Endothelial cell of umbilical vein (primary cell): ENCODE measurements around the gene A1BG. TPM values are rescaled to one million over a fixed set of nuclear protein-coding genes. Genes with fewer than 3 reads are reported as not detected.
A peak's percentile ranks its signal among the peaks of the same experiment; 100 is the strongest.

Experiments
- BruUV-seq: library from RNA; stranded (reverse); fragments of 400-500 nt; replicated peaks from 2 replicates; lab custom pipeline; 2021; lab: Mats Ljungman, UMichigan
- CTCF ChIA-PET: fragments of 300-600, 350-600 bp; sonication (Branson Sonifier 250); formaldehyde crosslinking; loops from one replicate; lab custom pipeline; 2021; ENCODE audit warnings: antibody characterized with exemption, inconsistent platforms; lab: Charles Lee
- POLR2A ChIA-PET: fragments of 300-600, 350-600 bp; sonication (Branson Sonifier 250); formaldehyde crosslinking; loops from one replicate; lab custom pipeline; 2021; ENCODE audit warnings: antibody characterized with exemption, inconsistent platforms; lab: Charles Lee
- DNase-seq: peaks from one replicate; pipeline ENCODE4 v3.0.0-alpha.2; 2011; ENCODE audit warnings: low read depth, low spot score
- FAIRE-seq: peaks from 2 replicates; lab custom pipeline; 2011; peaks lifted over from hg19 to GRCh38; lab: Jason Lieb, UNC
- H2AFZ ChIP-seq: 2 replicates; pipeline ENCODE4 v1.6.0; 2012; ENCODE audit warnings: low read depth, low read length, control low read depth, inconsistent platforms
- H3K27ac ChIP-seq: 2 replicates; pipeline ENCODE4 v1.5.1; 2011; ENCODE audit warnings: low read depth, mild to moderate bottlenecking, control low read depth, low read length, moderate library complexity; ENCODE audit not compliant: insufficient read depth
- H3K27me3 ChIP-seq, 2 experiments: 2 replicates each; pipeline versions ENCODE4 v1.6.0 to v1.6.1; 2011; ENCODE audit warnings: low read length in 2 of 2, mixed read lengths in 1 of 2; ENCODE audit not compliant: control insufficient read depth in 2 of 2, insufficient read depth in 2 of 2
- H3K36me3 ChIP-seq, 2 experiments: 2 replicates in 1 of 2; 3 replicates in 1 of 2; pipeline ENCODE4 v1.5.1; 2011; ENCODE audit warnings: low read length in 2 of 2, mild to moderate bottlenecking in 1 of 2, moderate library complexity in 1 of 2; ENCODE audit not compliant: control insufficient read depth in 2 of 2, insufficient read depth in 2 of 2; ENCODE audit errors: extremely low read depth in 1 of 2
- H3K4me1 ChIP-seq: 3 replicates; pipeline ENCODE4 v1.5.1; 2011; ENCODE audit warnings: mild to moderate bottlenecking, low read length; ENCODE audit not compliant: control insufficient read depth, insufficient read depth; ENCODE audit errors: extremely low read depth
- H3K4me2 ChIP-seq: 2 replicates; pipeline ENCODE4 v1.6.1; 2011; ENCODE audit warnings: low read length, control low read depth, mixed read lengths; ENCODE audit not compliant: insufficient read depth
- H3K4me3 ChIP-seq, 3 experiments: fragments of 200-600 bp in 1 of 3; sonication (generic), shearing (Covaris generic) in 1 of 3; replicated peaks in 1 of 3; 2 replicates each; pipeline ENCODE4 v1.5.1; 2011 to 2016; ENCODE audit warnings: control low read depth in 3 of 3, low read length in 3 of 3, mild to moderate bottlenecking in 2 of 3, inconsistent platforms in 1 of 3, low read depth in 1 of 3, moderate library complexity in 1 of 3; ENCODE audit not compliant: insufficient read depth in 1 of 3
- H3K79me2 ChIP-seq: 2 replicates; pipeline ENCODE4 v1.6.0; 2012; ENCODE audit warnings: low read length, inconsistent platforms; ENCODE audit not compliant: control insufficient read depth, insufficient read depth
- H3K9ac ChIP-seq: replicated peaks from 2 replicates; pipeline ENCODE3; 2011; ENCODE audit warnings: low read length, control low read depth; ENCODE audit not compliant: insufficient read depth; ENCODE audit errors: extremely low read depth
- H3K9me1 ChIP-seq: replicated peaks from 3 replicates; pipeline ENCODE4 v1.6.0; 2011; ENCODE audit warnings: mild to moderate bottlenecking, low read length; ENCODE audit not compliant: control insufficient read depth, insufficient read depth; ENCODE audit errors: extremely low read depth
- H3K9me3 ChIP-seq: replicated peaks from 2 replicates; pipeline ENCODE4 v1.5.1; 2012; ENCODE audit warnings: low read length, inconsistent platforms; ENCODE audit not compliant: control insufficient read depth, insufficient read depth
- H4K20me1 ChIP-seq: replicated peaks from 2 replicates; pipeline ENCODE3; 2011; ENCODE audit warnings: mild to moderate bottlenecking, low read length; ENCODE audit not compliant: control insufficient read depth, insufficient read depth; ENCODE audit errors: extremely low read depth
- EZH2 ChIP-seq: IDR thresholded peaks from 2 replicates; pipeline ENCODE4 v1.6.1; 2012; ENCODE audit warnings: borderline replicate concordance, low read depth, mild to moderate bottlenecking, moderate library complexity, low read length, inconsistent platforms; ENCODE audit not compliant: severe bottlenecking
- FOS ChIP-seq: IDR thresholded peaks from 2 replicates; pipeline ENCODE4 v1.6.1; 2011; ENCODE audit warnings: mild to moderate bottlenecking, low read length, moderate library complexity, borderline replicate concordance; ENCODE audit not compliant: insufficient read depth
- JUN ChIP-seq: IDR thresholded peaks from 2 replicates; pipeline ENCODE4 v1.6.1; 2011; ENCODE audit warnings: borderline replicate concordance, low read depth; ENCODE audit not compliant: insufficient read length, insufficient read depth
- POLR2A ChIP-seq: IDR thresholded peaks from 2 replicates; pipeline ENCODE4 v1.6.1; 2012; ENCODE audit warnings: low read depth, mild to moderate bottlenecking, control low read depth, low read length
- POLR2AphosphoS5 ChIP-seq: IDR thresholded peaks from 2 replicates; pipeline ENCODE4 v1.6.1; 2012; ENCODE audit warnings: low read depth, mild to moderate bottlenecking, control low read depth, low read length, moderate library complexity; ENCODE audit not compliant: insufficient read depth
- dilution Hi-C: fragments of 300-500 bp; cut with MboI; formaldehyde crosslinking; loops from one replicate; pipeline ENCODE4 v1.15.0; 2019; ENCODE audit warnings: low sequenced_read_pairs; ENCODE audit not compliant: extremely low pct_ligation_motif_present
- intact Hi-C: fragments of 100-400 bp; cut with micrococcal nuclease; formaldehyde crosslinking; loops from one replicate; pipeline ENCODE4 v1.10.0; 2022
- polyA plus RNA-seq, 4 experiments: library from polyadenylated mRNA; depleted of rRNA in 3 of 4; stranded (reverse) in 3 of 4; unstranded in 1 of 4; fragments of >200 nt; gene quantifications; 2 replicates each; pipeline versions ENCODE4 v1.2.1 to v1.2.3, GENCODE V29; 2011 to 2012; ENCODE audit warnings: missing spikeins in 1 of 4
- total RNA-seq: library from RNA; stranded (reverse); gene quantifications from 2 replicates; pipeline ENCODE4 v1.2.3, GENCODE V29; 2021
- TF ChIP-seq, protein P1 (sequence below), 2 donors: IDR thresholded peaks; 1 replicate in 1 of 2; 2 replicates in 1 of 2; pipeline ENCODE4 v1.5.1; 2011; ENCODE audit warnings: low read length in 2 of 2, mild to moderate bottlenecking in 2 of 2, moderate library complexity in 2 of 2, control low read depth in 1 of 2, inconsistent platforms in 1 of 2, low read depth in 1 of 2; ENCODE audit not compliant: insufficient read depth in 1 of 2; ENCODE audit errors: extremely low read depth in 1 of 2
- TF ChIP-seq, protein P2 (sequence below): IDR thresholded peaks from 2 replicates; pipeline ENCODE4 v1.6.1; 2011; ENCODE audit not compliant: insufficient read depth, insufficient read length

Gene A1BG
- total and polyA plus RNA-seq, 2 donors (not counting 3 experiments of a cell fraction or from before 2014, with no cell fraction given): 2.3 to 3.7 TPM

DNA sequence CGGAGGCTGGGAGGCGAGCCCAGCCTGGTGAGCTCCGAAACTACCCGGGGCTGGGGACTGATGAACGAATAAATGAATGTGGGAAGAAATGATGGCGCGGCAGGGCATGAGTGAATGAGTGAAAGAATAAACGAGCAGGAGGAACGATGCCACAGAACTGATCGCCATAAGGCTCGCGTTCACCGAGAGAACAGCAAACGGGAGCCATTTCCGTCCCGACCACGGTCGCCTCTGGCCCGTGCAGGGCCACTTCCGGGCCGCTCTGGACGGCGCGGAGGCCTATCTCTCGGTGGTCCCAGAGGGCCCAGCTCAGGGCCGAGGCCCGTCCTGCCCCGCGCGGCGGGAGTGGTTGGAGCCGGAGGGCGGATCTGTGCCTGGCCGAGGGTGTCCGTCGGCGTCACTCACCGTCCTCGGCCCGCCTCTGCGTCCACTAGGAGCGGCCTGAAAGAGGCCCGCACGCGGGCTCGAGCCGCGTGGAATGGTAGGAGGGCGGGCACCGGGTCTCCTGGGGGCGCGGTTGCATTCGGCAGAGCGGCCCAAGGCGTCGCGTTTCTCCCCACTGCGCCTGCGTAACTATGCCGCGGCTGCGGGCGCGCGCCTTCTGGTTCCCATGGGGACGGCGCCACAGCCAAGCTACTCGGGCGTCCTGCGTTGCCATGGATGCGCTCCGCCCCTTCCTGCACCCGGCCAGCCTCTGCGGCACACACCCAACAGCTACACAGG, 9.1 kb upstream of the A1BG start, which contains the start of gene ZNF497:
Gene ZNF497 (minus strand): TSS at position 480 of the 723 bp plus-strand sequence. CDS start 5,116 bp downstream, outside the sequence.
- Histone ChIP-seq H4K20me1 (no peaks in the 10 kb centered on the region), H3K27ac (peak within 1 kb of the TSS; percentile 57), H2AFZ (peak within 1 kb of the TSS; percentile 74), H3K9me1 (no peaks in the 10 kb centered on the region), H3K36me3 (no peaks in the 10 kb centered on the region), H3K9ac (peak within 1 kb of the TSS; percentile 78), H3K9me3 (no peaks in the 10 kb centered on the region), H3K79me2 (no peaks in the 10 kb centered on the region), H3K4me2 (peak within 1 kb of the TSS; percentile 73), H3K4me3 (peak within 1 kb of the TSS; percentile 35 to 66 (median 51)), H3K4me1 (peaks cover 3% of the 10 kb centered on the region), H3K27me3 (peaks cover 12 to 14% of the 10 kb centered on the region in 2 experiments)
- DNase-seq (peak; percentile 98), FAIRE-seq (peak; percentile 97)
- TSS peak; percentile 89 for BruUV-seq
- POLR2A ChIA-PET: interaction anchor here (0.6 to 1.2 kb wide), 5 partner anchors 15 to 179 kb away, joined by 3 to 6 read pairs (median 3); partner anchors contain the start of genes ZNF274, ZNF584 and ZNF837
- dilution Hi-C loops: no loop called here
- peak; percentile 93 for TF ChIP-seq POLR2A
- no peak for TF ChIP-seq JUN
- TF ChIP-seq, protein P1, sequence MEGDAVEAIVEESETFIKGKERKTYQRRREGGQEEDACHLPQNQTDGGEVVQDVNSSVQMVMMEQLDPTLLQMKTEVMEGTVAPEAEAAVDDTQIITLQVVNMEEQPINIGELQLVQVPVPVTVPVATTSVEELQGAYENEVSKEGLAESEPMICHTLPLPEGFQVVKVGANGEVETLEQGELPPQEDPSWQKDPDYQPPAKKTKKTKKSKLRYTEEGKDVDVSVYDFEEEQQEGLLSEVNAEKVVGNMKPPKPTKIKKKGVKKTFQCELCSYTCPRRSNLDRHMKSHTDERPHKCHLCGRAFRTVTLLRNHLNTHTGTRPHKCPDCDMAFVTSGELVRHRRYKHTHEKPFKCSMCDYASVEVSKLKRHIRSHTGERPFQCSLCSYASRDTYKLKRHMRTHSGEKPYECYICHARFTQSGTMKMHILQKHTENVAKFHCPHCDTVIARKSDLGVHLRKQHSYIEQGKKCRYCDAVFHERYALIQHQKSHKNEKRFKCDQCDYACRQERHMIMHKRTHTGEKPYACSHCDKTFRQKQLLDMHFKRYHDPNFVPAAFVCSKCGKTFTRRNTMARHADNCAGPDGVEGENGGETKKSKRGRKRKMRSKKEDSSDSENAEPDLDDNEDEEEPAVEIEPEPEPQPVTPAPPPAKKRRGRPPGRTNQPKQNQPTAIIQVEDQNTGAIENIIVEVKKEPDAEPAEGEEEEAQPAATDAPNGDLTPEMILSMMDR (IDR thresholded peaks at IDR 0.05; ENCODE audit: extremely low read depth in 1 of 2, insufficient read depth in 1 of 2, low read depth in 1 of 2, low read length in 2 of 2): peak in 1 of 2 donors; percentile 9
- TF ChIP-seq, protein P2, sequence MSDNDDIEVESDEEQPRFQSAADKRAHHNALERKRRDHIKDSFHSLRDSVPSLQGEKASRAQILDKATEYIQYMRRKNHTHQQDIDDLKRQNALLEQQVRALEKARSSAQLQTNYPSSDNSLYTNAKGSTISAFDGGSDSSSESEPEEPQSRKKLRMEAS: peak; percentile 75
- TF ChIP-seq POLR2AphosphoS5: peak; percentile 67
- TF ChIP-seq EZH2: no peak
- TF ChIP-seq FOS: no peak
- intact Hi-C loops: loop anchor here (1.0 to 2.0 kb wide), 8 partner anchors 19 to 180 kb away; partner anchors contain the start of genes ERVK3-1, ZNF274, ZNF446 and ZNF544
- CTCF ChIA-PET: interaction anchor here (0.9 to 1.5 kb wide), 4 partner anchors 13 to 152 kb away, joined by 3 to 7 read pairs (median 3); partner anchors contain the start of genes ZNF584 and ZSCAN22
